Motor neuron (in vitro differentiated cells): ENCODE data around the gene PHF3. TPM values are rescaled to one million over a fixed set of nuclear protein-coding genes. Genes with fewer than 3 reads are reported as not detected.

Experiments
- ATAC-seq, 8 experiments: fragments of 200-7000 bp; cut with Tn5 transposase; replicated peaks in 6 of 8; 2 replicates each; pipeline ENCODE4 v1.8.0; 2021; ENCODE audit warnings: mild to moderate bottlenecking in 8 of 8, moderate library complexity in 8 of 8
- H3K27ac ChIP-seq, 2 donors: fragments of 250-450 bp; sonication (Bioruptor Pico); 2 replicates each; pipeline ENCODE4 v1.9.0; 2021; ENCODE audit warnings: antibody characterized with exemption in 2 of 2, mild to moderate bottlenecking in 2 of 2, moderate library complexity in 1 of 2
- H3K4me1 ChIP-seq, 2 donors: fragments of 250-450 bp; sonication (Bioruptor Pico); replicated peaks in 1 of 2; 2 replicates each; pipeline ENCODE4 v1.6.1; 2021; ENCODE audit warnings: antibody characterized with exemption in 2 of 2, mild to moderate bottlenecking in 2 of 2, moderate library complexity in 1 of 2
- H3K4me3 ChIP-seq, 5 donors: fragments of 250-450 bp; sonication (Bioruptor Pico); 2 replicates each; pipeline ENCODE4 v1.9.0; 2021; ENCODE audit warnings: antibody characterized with exemption in 5 of 5, mild to moderate bottlenecking in 5 of 5, moderate library complexity in 4 of 5
- WGBS, 10 experiments: fragments of 450-650 bp; shearing (Covaris generic); methylation state at CpG; one replicate each; pipeline ENCODE4 v1.0.0; 2022; 5-methylcytosine and 5-hydroxymethylcytosine counted together
- in situ Hi-C, 9 experiments: fragments of 400-800 bp; cut with MboI; loops; one replicate each; pipeline ENCODE4 v1.15.0; 2021; ENCODE audit warnings: low sequenced_read_pairs in 9 of 9, low pct_unique_long_range_greater_than_20kb in 2 of 9; ENCODE audit not compliant: unreplicated experiment in 9 of 9
- total RNA-seq, 8 experiments: library from RNA; unstranded; fragments of 300-600 nt; gene quantifications; 2 replicates each; pipeline versions ENCODE4 v1.2.3 to v1.2.4, GENCODE V29; 2022

The PHF3 gene
- total RNA-seq, 8 experiments from 2014 or later = 41.2 to 67.0 (median 47.7) TPM

DNA sequence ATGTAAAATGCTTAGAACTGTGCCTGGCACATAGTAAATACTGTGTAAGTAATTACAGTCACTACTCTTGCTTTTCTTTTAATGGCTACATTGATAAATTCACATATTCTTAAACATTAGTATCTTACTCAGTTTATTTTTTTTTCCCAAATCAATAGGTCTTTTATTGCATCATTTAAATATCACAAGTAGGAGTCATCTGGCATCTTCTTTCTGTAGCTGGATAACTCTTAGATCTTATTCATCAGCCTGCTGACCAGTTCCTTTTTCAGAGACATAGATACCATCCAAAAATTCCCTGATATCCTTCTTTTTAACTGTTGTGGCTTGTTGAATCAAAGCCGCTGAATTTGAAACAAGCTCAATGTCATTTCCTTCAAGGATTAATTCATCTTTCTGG, 20.0 kb upstream of the PHF3 start:
- Histone ChIP-seq H3K4me1 (no peaks in the 10 kb centered on the region), H3K27ac (no peak overlapping the region), H3K4me3 (no peak overlapping the region)
- in situ Hi-C loops = no loop called here
- WGBS, 10 experiments = 83 to 100% (median 100%) methylated on average over 1 of the region's 1 CpG; no CpG with 5 or more reads in 4 of the 10 experiments
- no peak for ATAC-seq

- no peak for ATAC-seq
- Histone ChIP-seq H3K4me3 (no peak overlapping the region), H3K4me1 (no peaks in the 10 kb centered on the region), H3K27ac (no peak overlapping the region)
- in situ Hi-C loops = no loop called here
- 0 to 89% (median 61%) methylated on average over 1 to 2 of the region's 2 CpGs; no CpG with 5 or more reads in 2 of the 10 experiments for WGBS, 10 experiments
Observed at GRCh38 chr6:63624091-63624490, 11.5 kb upstream of the PHF3 start.

- ATAC-seq = no peak
- Histone ChIP-seq H3K27ac (no peak overlapping the region), H3K4me1 (peaks cover 0 to 5% of the 10 kb centered on the region in 2 donors), H3K4me3 (no peak overlapping the region)
- 71 to 100% (median 80%) methylated on average over 1 of the region's 1 CpG; no CpG with 5 or more reads in 3 of the 10 experiments for WGBS, 10 experiments
- in situ Hi-C loops = no loop called here
Observed at GRCh38 chr6:63630466-63630865, 5.1 kb upstream of the PHF3 start.

- H3K4me1 ChIP-seq = peaks cover 5 to 22% of the 10 kb centered on the region in 2 donors
- H3K4me3 ChIP-seq = peak overlapping the region in 2 of 5 donors; percentile 74 to 94
- WGBS, 10 experiments = 0 to 100% (median 44%) methylated on average over 1 to 2 of the region's 2 CpGs; no CpG with 5 or more reads in 3 of the 10 experiments
- ATAC-seq = no peak
- in situ Hi-C loops = no loop called here
- no peak overlapping the region for H3K27ac ChIP-seq
Observed at GRCh38 chr6:63634630-63635029, 972 bp upstream of the PHF3 start.

DNA sequence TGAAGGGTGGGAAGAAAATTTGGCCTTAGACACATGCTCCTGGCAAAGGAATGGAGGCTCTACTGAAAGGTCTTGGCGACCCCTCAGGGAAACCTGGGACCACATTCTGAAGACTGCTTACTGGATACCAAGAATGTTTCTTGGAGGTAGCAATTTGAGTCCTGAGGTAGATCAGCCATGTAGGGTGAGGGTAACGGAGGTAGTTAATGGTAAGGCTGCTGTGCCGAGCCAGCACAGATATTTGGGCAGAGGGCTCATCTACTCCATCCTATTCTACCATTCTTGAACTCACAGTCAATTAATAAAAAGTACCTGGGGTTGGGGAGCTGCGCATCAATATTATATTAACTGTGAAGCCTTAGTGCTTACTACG, 401 bp upstream of the PHF3 start:
- peak overlapping the region; percentile 90 to 97 for H3K27ac ChIP-seq
- ATAC-seq = peak in 1 of 8 experiments; percentile 2
- peaks cover 5 to 23% of the 10 kb centered on the region in 2 donors for H3K4me1 ChIP-seq
- peak overlapping the region; percentile 58 to 94 (median 74) for H3K4me3 ChIP-seq
- 0 to 40% (median 0%) methylated on average over 1 to 5 of the region's 5 CpGs; no CpG with 5 or more reads in 1 of the 10 experiments for WGBS, 10 experiments
- in situ Hi-C loops = no loop called here

DNA sequence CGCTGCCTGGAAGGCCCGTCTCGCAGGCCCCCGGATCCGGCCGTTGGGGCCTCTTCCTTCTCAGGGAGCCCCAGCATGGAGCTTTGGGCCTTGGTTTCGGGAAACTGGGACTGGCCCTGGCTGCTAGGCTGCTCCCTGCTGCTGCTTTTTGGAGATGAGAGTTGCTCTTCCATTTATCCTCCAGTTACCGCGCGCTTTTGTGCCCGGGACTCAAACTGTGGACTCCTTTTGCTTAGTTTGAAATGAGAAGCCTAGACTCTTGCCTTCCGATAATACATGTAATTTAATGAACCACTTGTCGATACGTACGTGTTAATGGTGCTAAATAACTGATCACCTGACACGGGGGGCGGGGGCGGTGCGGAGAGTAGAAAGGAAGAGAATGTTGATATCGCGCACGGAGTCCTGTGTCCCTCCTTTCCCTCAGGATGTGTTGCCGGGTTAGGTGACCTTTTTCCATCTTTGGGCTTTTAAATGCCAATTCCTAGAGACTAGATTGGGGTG, 968 bp downstream of the PHF3 start:
- Histone ChIP-seq H3K4me3 (peak overlapping the region; percentile 58 to 94 (median 74)), H3K27ac (peak overlapping the region; percentile 90 to 97), H3K4me1 (peaks cover 5 to 23% of the 10 kb centered on the region in 2 donors)
- peak in 7 of 8 experiments; percentile 1 to 17 (median 4) for ATAC-seq
- in situ Hi-C loops = no loop called here
- 0 to 3% (median 0%) methylated on average over 2 to 14 of the region's 23 CpGs; no CpG with 5 or more reads in 1 of the 10 experiments for WGBS, 10 experiments

- Histone ChIP-seq H3K27ac (no peak overlapping the region), H3K4me3 (peak overlapping the region; percentile 58 to 94 (median 74)), H3K4me1 (peaks cover 5 to 23% of the 10 kb centered on the region in 2 donors)
- in situ Hi-C loops = no loop called here
- no peak for ATAC-seq
- WGBS, 10 experiments = 0 to 50% (median 14%) methylated on average over 1 to 2 of the region's 2 CpGs
Observed at GRCh38 chr6:63637865-63638445, 2.4 kb downstream of the PHF3 start.

- WGBS, 10 experiments = 0 to 100% (median 94%) methylated on average over 1 to 2 of the region's 2 CpGs
- in situ Hi-C loops = no loop called here
- Histone ChIP-seq H3K4me3 (no peak overlapping the region), H3K27ac (no peak overlapping the region), H3K4me1 (peaks cover 12 to 18% of the 10 kb centered on the region in 2 donors)
- no peak for ATAC-seq
Observed at GRCh38 chr6:63640062-63640461, 4.5 kb downstream of the PHF3 start.

GRCh38 chr6:63643862-63644261, 8.3 kb downstream of the PHF3 start:
- 0 to 63% (median 0%) methylated on average over 1 of the region's 1 CpG; no CpG with 5 or more reads in 1 of the 10 experiments for WGBS, 10 experiments
- Histone ChIP-seq H3K27ac (no peak overlapping the region), H3K4me3 (no peak overlapping the region), H3K4me1 (peaks cover 5 to 7% of the 10 kb centered on the region in 2 donors)
- in situ Hi-C loops = no loop called here
- ATAC-seq = no peak

DNA sequence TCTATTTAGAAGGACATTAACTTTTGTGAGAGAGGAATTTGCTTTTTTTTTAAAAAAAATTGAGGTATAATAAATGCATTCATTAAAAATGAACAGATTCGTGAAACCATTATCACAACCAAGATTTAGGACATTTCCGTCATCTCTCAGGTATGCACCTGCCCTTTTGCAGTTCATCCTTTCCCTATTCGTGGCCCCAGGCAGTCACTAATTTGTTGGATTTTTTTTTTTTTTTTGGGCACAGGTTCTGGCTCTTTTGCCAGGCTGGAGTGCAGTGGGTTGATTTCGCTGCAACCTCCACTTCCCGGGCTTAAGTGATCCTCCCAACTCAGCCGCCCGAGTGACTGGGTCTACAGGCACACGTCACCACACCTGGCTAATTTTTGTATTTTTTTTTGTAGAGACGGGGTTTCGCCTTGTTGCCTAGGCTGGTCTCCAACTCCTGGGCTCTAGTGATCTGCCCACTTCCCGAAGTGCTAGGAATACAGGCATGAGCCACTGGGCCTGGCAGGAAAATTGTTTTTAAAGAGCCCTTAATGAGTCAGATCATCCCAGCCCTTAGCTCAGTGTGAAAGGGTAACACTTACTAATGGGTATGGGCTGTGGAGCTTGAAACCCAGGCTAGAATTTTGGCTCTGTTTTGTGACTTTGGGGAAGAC, 9.2 kb downstream of the PHF3 start:
- H3K4me3 ChIP-seq = no peak overlapping the region
- ATAC-seq = peak in 6 of 8 experiments; percentile 18 to 82 (median 38)
- in situ Hi-C loops = no loop called here
- no peak overlapping the region for H3K27ac ChIP-seq
- peaks cover 0 to 7% of the 10 kb centered on the region in 2 donors for H3K4me1 ChIP-seq
- 42 to 100% (median 87%) methylated on average over 2 to 11 of the region's 11 CpGs for WGBS, 10 experiments

GRCh38 chr6:63649269-63649668, 13.7 kb downstream of the PHF3 start:
- Histone ChIP-seq H3K27ac (no peak overlapping the region), H3K4me1 (peaks cover 0 to under 1% of the 10 kb centered on the region in 2 donors), H3K4me3 (no peak overlapping the region)
- in situ Hi-C loops = no loop called here
- 58 to 100% (median 100%) methylated on average over 1 to 2 of the region's 2 CpGs; no CpG with 5 or more reads in 1 of the 10 experiments for WGBS, 10 experiments
- no peak for ATAC-seq

DNA sequence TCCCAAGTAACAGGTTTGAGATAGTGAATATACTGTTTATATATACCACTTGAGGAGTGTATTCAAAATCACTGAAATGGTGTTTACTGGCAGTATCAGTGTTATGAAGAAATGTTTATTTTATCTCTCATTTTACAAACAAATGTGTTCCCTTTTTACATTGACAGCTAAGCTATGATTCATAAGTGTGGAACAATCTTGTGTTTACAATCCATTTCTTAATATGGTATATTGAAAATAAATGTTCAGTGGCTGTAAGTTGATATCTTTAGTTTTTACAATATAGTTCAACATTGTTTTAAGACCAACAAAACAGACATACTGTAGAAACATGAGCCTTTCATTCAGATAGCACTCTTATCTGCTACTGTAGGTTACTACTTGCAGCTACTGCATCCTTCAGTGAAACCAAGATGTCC, 14.3 kb downstream of the PHF3 start:
- in situ Hi-C loops = no loop called here
- H3K27ac ChIP-seq = no peak overlapping the region
- ATAC-seq = no peak
- H3K4me1 ChIP-seq = no peaks in the 10 kb centered on the region
- no peak overlapping the region for H3K4me3 ChIP-seq

- H3K27ac ChIP-seq = no peak overlapping the region
- no peak for ATAC-seq
- in situ Hi-C loops = no loop called here
- no peak overlapping the region for H3K4me3 ChIP-seq
- no peaks in the 10 kb centered on the region for H3K4me1 ChIP-seq
- WGBS, 10 experiments = 62 to 100% (median 96%) methylated on average over 2 of the region's 2 CpGs
Observed at GRCh38 chr6:63652980-63653379, 17.4 kb downstream of the PHF3 start.
